GM12878 (cell line): ENCODE data around the gene PLBD1. TPM values are rescaled to one million over a fixed set of nuclear protein-coding genes. Genes with fewer than 3 reads are reported as not detected.

Source experiments
- ATAC-seq: fragments of 200-7000 bp; cut with Tn5 transposase; 3 replicates; pipeline ENCODE4 v1.9.1; 2020; ENCODE audit warnings: mild to moderate bottlenecking, moderate library complexity
- BruUV-seq: library from RNA; stranded (reverse); fragments of 400-500 nt; replicated peaks from 2 replicates; lab custom pipeline; 2021; lab: Mats Ljungman, UMichigan
- CTCF ChIA-PET: fragments of 300-600 bp; sonication (Branson Sonifier 250); formaldehyde crosslinking; extraction: SDS; loops from one replicate; lab custom pipeline; 2021; ENCODE audit warnings: inconsistent platforms; lab: Yijun Ruan, JAX
- POLR2A ChIA-PET: fragments of 350-600 bp; formaldehyde crosslinking; extraction: SDS; loops from one replicate; lab custom pipeline; 2021; ENCODE audit warnings: inconsistent platforms; lab: Charles Lee
- RAD21 ChIA-PET: fragments of 300-600 bp; sonication (Branson Sonifier 250); formaldehyde crosslinking; loops from one replicate; lab custom pipeline; 2023; ENCODE audit warnings: antibody characterized with exemption; ENCODE audit not compliant: unreplicated experiment; lab: Charles Lee
- SMC1A ChIA-PET: fragments of 300-600 bp; sonication (Branson Sonifier 250); formaldehyde crosslinking; loops from one replicate; lab custom pipeline; 2023; ENCODE audit not compliant: unreplicated experiment, uncharacterized antibody; lab: Charles Lee
- DNase-seq: peaks from one replicate; pipeline ENCODE4 v3.0.0-alpha.2; 2011; ENCODE audit warnings: low read depth, low spot score
- FAIRE-seq: peaks from 3 replicates; lab custom pipeline; 2011; peaks lifted over from hg19 to GRCh38; lab: Jason Lieb, UNC
- H2AFZ ChIP-seq: 2 replicates; pipeline ENCODE4 v1.6.0; 2011; ENCODE audit warnings: low read depth, low read length, control low read depth; ENCODE audit not compliant: control insufficient read depth
- H3K27ac ChIP-seq: 2 replicates; pipeline ENCODE4 v1.5.1; 2011; ENCODE audit warnings: control low read depth; ENCODE audit not compliant: control insufficient read depth, insufficient read depth
- H3K27me3 ChIP-seq, 2 experiments: replicated peaks in 1 of 2; 2 replicates each; pipeline versions ENCODE4 v1.6.0 to v1.6.1; 2011; ENCODE audit warnings: low read length in 1 of 2; ENCODE audit not compliant: control insufficient read depth in 2 of 2, insufficient read depth in 2 of 2
- H3K36me3 ChIP-seq, 2 experiments: 2 replicates each; pipeline ENCODE4 v1.5.1; 2011; ENCODE audit warnings: low read length in 1 of 2; ENCODE audit not compliant: control insufficient read depth in 2 of 2, insufficient read depth in 2 of 2
- H3K4me1 ChIP-seq: 2 replicates; pipeline ENCODE4 v1.6.1; 2011; ENCODE audit warnings: mild to moderate bottlenecking, low read length, moderate library complexity, mixed read lengths; ENCODE audit not compliant: control insufficient read depth, insufficient read depth
- H3K4me2 ChIP-seq: 2 replicates; pipeline ENCODE4 v1.6.0; 2011; ENCODE audit warnings: control low read depth; ENCODE audit not compliant: control insufficient read depth, insufficient read depth
- H3K4me3 ChIP-seq: fragments of 200-600 bp; sonication (generic); 2 replicates; pipeline ENCODE4 v1.5.1; 2016
- H3K79me2 ChIP-seq: 2 replicates; pipeline ENCODE4 v1.6.0; 2011; ENCODE audit warnings: low read length; ENCODE audit not compliant: control insufficient read depth, insufficient read depth
- H3K9ac ChIP-seq: 2 replicates; pipeline ENCODE4 v1.8.0; 2011; ENCODE audit warnings: low read length, control low read depth, mixed read lengths; ENCODE audit not compliant: control insufficient read depth, insufficient read depth
- H3K9me3 ChIP-seq: replicated peaks from 3 replicates; pipeline ENCODE4 v1.5.1; 2011; ENCODE audit warnings: mild to moderate bottlenecking, low read length; ENCODE audit not compliant: control insufficient read depth, insufficient read depth
- H4K20me1 ChIP-seq: 2 replicates; pipeline ENCODE4 v1.6.0; 2011; ENCODE audit not compliant: control insufficient read depth, insufficient read depth
- BACH1 ChIP-seq: fragments of 450-650 bp; IDR thresholded peaks from 2 replicates; pipeline ENCODE4 v1.6.1; 2017; ENCODE audit warnings: mild to moderate bottlenecking, borderline replicate concordance
- CBX5 ChIP-seq: sonication (generic); IDR thresholded peaks from 2 replicates; pipeline ENCODE4 v1.6.1; 2016; ENCODE audit warnings: low read depth, moderate library complexity, mild to moderate bottlenecking, inconsistent platforms
- CEBPZ ChIP-seq: fragments of 150-350 bp; IDR thresholded peaks from 2 replicates; pipeline ENCODE4 v1.6.1; 2016; ENCODE audit warnings: low read depth, low read length
- CHD4 ChIP-seq: fragments of 200-600 bp; sonication (generic); IDR thresholded peaks from 2 replicates; pipeline ENCODE4 v1.6.1; 2016; ENCODE audit warnings: mild to moderate bottlenecking
- CREB1 ChIP-seq: IDR thresholded peaks from 2 replicates; pipeline ENCODE4 v1.6.1; 2012; ENCODE audit warnings: low read depth, mild to moderate bottlenecking, inconsistent platforms
- EGR1 ChIP-seq, 2 experiments: IDR thresholded peaks; 1 replicate in 1 of 2; 2 replicates in 1 of 2; pipeline ENCODE4 v1.6.1; 2011 to 2012; ENCODE audit warnings: low read depth in 2 of 2, low read length in 2 of 2, borderline replicate concordance in 1 of 2, mild to moderate bottlenecking in 1 of 2, moderate library complexity in 1 of 2
- HDAC2 ChIP-seq: fragments of 200-600 bp; sonication (generic); IDR thresholded peaks from 2 replicates; pipeline ENCODE4 v1.6.1; 2017
- IKZF2 ChIP-seq, 2 experiments: fragments of 450-650 bp; IDR thresholded peaks; 2 replicates each; pipeline ENCODE4 v1.6.1; 2017; ENCODE audit warnings: mild to moderate bottlenecking in 2 of 2, moderate library complexity in 2 of 2
- IRF5 ChIP-seq: fragments of 450-650 bp; IDR thresholded peaks from 2 replicates; pipeline ENCODE4 v1.6.1; 2017; ENCODE audit warnings: borderline replicate concordance
- KAT2A ChIP-seq: conservative IDR thresholded peaks from 2 replicates; pipeline ENCODE4 v1.6.1; 2011; ENCODE audit warnings: low read depth, low read length; ENCODE audit not compliant: control insufficient read depth
- MTA3 ChIP-seq: IDR thresholded peaks from 2 replicates; pipeline ENCODE4 v1.6.1; 2012; ENCODE audit warnings: low read length, inconsistent platforms, borderline replicate concordance
- NFIC ChIP-seq: IDR thresholded peaks from 2 replicates; pipeline ENCODE4 v1.6.1; 2012; ENCODE audit warnings: low read depth, mild to moderate bottlenecking, inconsistent platforms, low read length, moderate library complexity
- RELB ChIP-seq: fragments of 450-650 bp; IDR thresholded peaks from 2 replicates; pipeline ENCODE4 v1.6.1; 2017; ENCODE audit warnings: low read depth, mild to moderate bottlenecking, moderate library complexity
- SPI1 ChIP-seq: IDR thresholded peaks from 2 replicates; pipeline ENCODE4 v1.6.1; 2011; ENCODE audit warnings: low read depth, mild to moderate bottlenecking, low read length, moderate library complexity, borderline replicate concordance; ENCODE audit not compliant: insufficient read depth
- USF2 ChIP-seq: IDR thresholded peaks from 2 replicates; pipeline ENCODE4 v1.6.1; 2011; ENCODE audit warnings: low read depth, low read length, improper control_type of control experiment, borderline replicate concordance
- ZBTB33 ChIP-seq: fragments of 450-650 bp; IDR thresholded peaks from 2 replicates; pipeline ENCODE4 v1.6.1; 2017; ENCODE audit warnings: mild to moderate bottlenecking
- WGBS: methylation state at CpG from one replicate; pipeline ENCODE4 v1.1.6; 2016; ENCODE audit warnings: low lambda C conversion rate; ENCODE audit not compliant: insufficient replicate concordance, insufficient coverage; ENCODE audit errors: missing lambda C conversion rate; 5-methylcytosine and 5-hydroxymethylcytosine counted together
- in situ Hi-C: fragments of 300-500 bp; cut with MboI; formaldehyde crosslinking; loops from 9 replicates; pipeline ENCODE4 v1.14.3; 2018; ENCODE audit warnings: mixed read lengths
- intact Hi-C: fragments of 100-400 bp; cut with micrococcal nuclease; formaldehyde crosslinking; loops from one replicate; pipeline ENCODE4 v1.14.2; 2022; ENCODE audit not compliant: unreplicated experiment
- polyA plus RNA-seq, 11 experiments: library from polyadenylated mRNA; depleted of rRNA in 4 of 11; unstranded in 6 of 11; stranded (reverse) in 5 of 11; fragments of >200 nt; fragmentation: Nextera tagmentation in 4 of 11; fragmentation: Illumina TruSeq in 1 of 11; extraction: Ambion mirVana in 4 of 11; extraction: Trizol in 1 of 11; gene quantifications; 1 replicate in 1 of 11; 2 replicates in 10 of 11; pipeline versions ENCODE4 v1.2.1 to v1.2.3, GENCODE V29; 2011 to 2016; ENCODE audit warnings: inconsistent platforms in 2 of 11, missing spikeins in 2 of 11, low read depth in 1 of 11
- total RNA-seq, 4 experiments: library from RNA; depleted of rRNA in 3 of 4; stranded (reverse); fragments of >200 nt in 3 of 4; fragmentation: Illumina TruSeq in 1 of 4; extraction: Trizol in 1 of 4; gene quantifications; 2 replicates each; pipeline versions ENCODE4 v1.2.1 to v1.2.3, GENCODE V29; 2013 to 2021

PLBD1 gene
- total and polyA plus RNA-seq, 10 of the 15 experiments (the other 5 are each of a cell fraction or from before 2014, with no cell fraction given) = 0.19 to 0.54 (median 0.27) TPM; not detected in 1

- WGBS = 23% methylated on average over 2 of the region's 2 CpGs
- Histone ChIP-seq H3K36me3 (no peaks in the 10 kb centered on the region), H3K9me3 (peaks cover 3% of the 10 kb centered on the region; the same call in 1 of the 3 replicates), H3K4me3 (no peak overlapping the region), H3K4me1 (no peaks in the 10 kb centered on the region), H3K27me3 (no peaks in the 10 kb centered on the region), H2AFZ (no peak overlapping the region), H3K27ac (no peak overlapping the region), H4K20me1 (no peaks in the 10 kb centered on the region), H3K4me2 (no peak overlapping the region), H3K9ac (no peak overlapping the region), H3K79me2 (no peaks in the 10 kb centered on the region)
- POLR2A ChIA-PET = no interaction called here
- CTCF ChIA-PET = interaction anchor here (0.9 to 1.1 kb wide), 2 partner anchors 102 to 104 kb away, joined by 3 to 4 read pairs; no protein-coding TSS in a partner anchor
- TF ChIP-seq ZBTB33 (no peak), EGR1 (IDR thresholded peaks at IDR 0.05; ENCODE audit: borderline replicate concordance in 1 of 2, low read depth in 2 of 2, low read length in 2 of 2) (no peak), MTA3 (no peak), CREB1 (no peak), CBX5 (no peak), USF2 (no peak), IRF5 (no peak), NFIC (no peak), BACH1 (no peak), SPI1 (no peak), CHD4 (no peak), HDAC2 (no peak), RELB (no peak), IKZF2 (IDR thresholded peaks at IDR 0.05) (no peak), CEBPZ (no peak), KAT2A (no peak)
- intact Hi-C loops (no loop called here), in situ Hi-C loops (no loop called here)
- BruUV-seq = no TSS peak
- FAIRE-seq = no peak
- no peak for DNase-seq
- SMC1A ChIA-PET = interaction anchor here (0.6 to 2.5 kb wide), 2 partner anchors 15 to 58 kb away, joined by 3 to 5 read pairs; no protein-coding TSS in a partner anchor
- RAD21 ChIA-PET = no interaction called here
- ATAC-seq = no peak
Observed at GRCh38 chr12:14525964-14526363, 41.7 kb downstream of the PLBD1 start.
